Measurements from ENCODE around the gene SH3RF3.

Gene SH3RF3

DNA sequence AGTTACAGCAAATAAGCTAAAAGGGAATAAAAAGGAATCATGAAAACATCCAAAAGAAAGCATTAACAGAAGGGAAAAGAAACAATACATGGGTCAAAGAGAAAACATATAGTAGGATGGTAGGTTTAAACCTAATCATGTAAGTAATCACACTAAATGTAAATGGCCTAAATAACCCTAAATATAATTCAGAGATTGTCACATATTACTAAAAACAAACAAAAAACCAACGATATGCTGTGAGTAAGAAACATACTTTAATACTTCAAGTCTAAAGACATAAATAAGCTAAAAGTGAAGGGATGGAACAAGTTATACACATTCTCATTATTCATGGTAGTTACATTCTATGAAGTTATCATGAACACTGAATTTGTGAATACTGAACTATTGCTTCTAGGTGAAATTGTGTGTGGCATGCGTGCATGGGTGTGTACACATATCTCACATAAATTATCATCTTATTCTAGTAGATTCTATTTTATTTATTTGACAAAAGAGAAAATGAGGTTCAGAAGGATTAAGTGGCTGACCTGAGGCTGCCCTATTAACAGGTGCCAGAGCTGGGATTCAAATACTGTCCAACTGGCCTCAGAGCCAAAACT lies 313.8 kb downstream of the SH3RF3 start:
- Histone ChIP-seq H3K27me3 (ENCODE audit: control insufficient read depth, insufficient read depth, low read length) (no peaks in the 10 kb centered on the region), H3K36me3 (ENCODE audit: control insufficient read depth, insufficient read depth, low read length) (no peaks in the 10 kb centered on the region), H3K4me1 (ENCODE audit: control insufficient read depth, insufficient read depth, low read length) (no peaks in the 10 kb centered on the region), H3K27ac (ENCODE audit: low read length) (no peak overlapping the region), H3K4me3 (ENCODE audit: low read length) (no peak overlapping the region), H3K9me3 (ENCODE audit: control insufficient read depth, insufficient read depth, low read length) (no peaks in the 10 kb centered on the region; the same call in 1 of the 2 replicates)
- DNase-seq (ENCODE audit: low read depth, low spot score), result no peak
- no CpG with 5 or more reads among the region's 2 CpGs for WGBS (ENCODE audit: insufficient coverage, insufficient read length)

DNA sequence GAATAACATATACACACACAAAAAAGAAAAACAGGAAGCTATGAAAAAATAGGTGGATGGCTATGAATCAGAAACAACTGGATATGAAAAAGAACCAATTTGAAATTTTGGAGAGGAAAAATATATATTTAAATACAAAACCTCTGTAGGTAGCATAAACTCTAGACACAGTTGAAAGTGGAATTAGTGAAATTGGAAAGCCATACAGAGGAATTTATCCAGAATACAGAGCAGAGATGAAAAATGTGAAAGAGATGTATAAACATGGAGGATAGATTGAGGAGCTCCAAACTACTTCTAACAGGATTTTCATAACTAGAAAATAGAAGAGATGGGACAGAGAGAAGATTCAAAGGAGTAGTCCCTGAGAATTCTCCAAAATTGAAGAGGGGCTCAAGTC lies 315.9 kb downstream of the SH3RF3 start:
- H3K9me3 ChIP-seq (ENCODE audit: control insufficient read depth, insufficient read depth, low read length), result no peaks in the 10 kb centered on the region; the same call in 1 of the 2 replicates
- no peak for DNase-seq (ENCODE audit: low read depth, low spot score)

DNA sequence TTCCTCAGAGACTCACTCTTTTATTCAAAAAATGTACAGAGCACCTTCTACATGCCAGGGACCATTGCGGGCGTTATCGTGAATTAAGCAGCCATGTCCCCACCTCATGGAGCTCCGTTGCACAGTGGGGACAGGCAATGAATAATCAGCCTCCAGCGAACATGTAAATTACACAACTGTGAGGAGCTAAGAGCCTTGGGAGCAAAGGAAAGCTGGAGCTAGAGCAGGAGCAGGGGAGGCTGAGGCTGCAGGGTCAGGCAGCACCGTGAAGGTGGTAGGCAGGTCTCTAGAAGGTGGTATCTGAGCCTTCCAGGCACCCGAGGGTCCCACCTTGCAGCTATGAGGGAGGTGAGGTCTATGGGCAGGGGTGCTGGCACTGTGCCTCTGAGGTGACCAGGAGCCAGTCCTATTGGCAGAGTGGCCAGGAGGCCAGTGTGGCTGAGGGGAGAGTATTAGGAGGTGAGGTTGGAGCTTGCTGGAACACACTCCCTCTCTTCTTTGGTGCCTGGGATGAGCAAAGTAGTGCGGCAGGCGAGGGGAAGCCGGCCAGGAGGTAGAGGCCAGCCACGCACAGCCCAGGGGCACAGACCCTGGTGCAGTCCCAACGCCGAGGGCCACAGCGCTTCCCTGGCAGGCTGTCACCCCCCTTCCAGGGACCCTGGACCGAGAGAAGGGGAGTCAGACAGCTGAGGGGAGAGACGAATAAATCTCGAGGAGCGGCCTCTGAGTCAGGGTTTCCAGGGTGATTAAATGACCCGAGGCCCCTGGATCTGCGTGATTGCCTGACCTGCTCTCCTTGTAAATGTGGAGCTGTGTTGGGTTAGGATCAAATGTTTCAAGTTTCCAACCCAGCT lies 317.5 kb downstream of the SH3RF3 start:
- Histone ChIP-seq H3K4me3 (ENCODE audit: low read length) (no peak overlapping the region), H3K36me3 (ENCODE audit: control insufficient read depth, insufficient read depth, low read length) (no peaks in the 10 kb centered on the region), H3K4me1 (ENCODE audit: control insufficient read depth, insufficient read depth, low read length) (no peaks in the 10 kb centered on the region), H3K27ac (ENCODE audit: low read length) (no peak overlapping the region), H3K27me3 (ENCODE audit: control insufficient read depth, insufficient read depth, low read length) (no peaks in the 10 kb centered on the region), H3K9me3 (ENCODE audit: control insufficient read depth, insufficient read depth, low read length) (no peaks in the 10 kb centered on the region; the same call in 1 of the 2 replicates)
- DNase-seq (ENCODE audit: low read depth, low spot score), result no peak
- WGBS (ENCODE audit: insufficient coverage, insufficient read length), result no CpG with 5 or more reads among the region's 20 CpGs

More for the DNA sequence above, 315.9 kb downstream of the SH3RF3 start:
- Histone ChIP-seq H3K27me3 (ENCODE audit: control insufficient read depth, insufficient read depth, low read length) (no peaks in the 10 kb centered on the region), H3K4me1 (ENCODE audit: control insufficient read depth, insufficient read depth, low read length) (no peaks in the 10 kb centered on the region), H3K27ac (ENCODE audit: low read length) (no peak overlapping the region), H3K36me3 (ENCODE audit: control insufficient read depth, insufficient read depth, low read length) (no peaks in the 10 kb centered on the region), H3K4me3 (ENCODE audit: low read length) (no peak overlapping the region)

GRCh38 chr2:109447251-109447661 lies 318.3 kb downstream of the SH3RF3 start:
- Histone ChIP-seq H3K27me3 (ENCODE audit: control insufficient read depth, insufficient read depth, low read length) (no peaks in the 10 kb centered on the region), H3K4me3 (ENCODE audit: low read length) (no peak overlapping the region), H3K27ac (ENCODE audit: low read length) (no peak overlapping the region), H3K4me1 (ENCODE audit: control insufficient read depth, insufficient read depth, low read length) (no peaks in the 10 kb centered on the region), H3K9me3 (ENCODE audit: control insufficient read depth, insufficient read depth, low read length) (no peaks in the 10 kb centered on the region; the same call in 1 of the 2 replicates), H3K36me3 (ENCODE audit: control insufficient read depth, insufficient read depth, low read length) (no peaks in the 10 kb centered on the region)
- no peak for DNase-seq (ENCODE audit: low read depth, low spot score)
- no CpG with 5 or more reads among the region's 9 CpGs for WGBS (ENCODE audit: insufficient coverage, insufficient read length)

- WGBS (ENCODE audit: insufficient coverage, insufficient read length), result no CpG with 5 or more reads among the region's 6 CpGs
- Histone ChIP-seq H3K27ac (ENCODE audit: low read length) (no peak overlapping the region), H3K36me3 (ENCODE audit: control insufficient read depth, insufficient read depth, low read length) (no peaks in the 10 kb centered on the region), H3K4me3 (ENCODE audit: low read length) (no peak overlapping the region), H3K4me1 (ENCODE audit: control insufficient read depth, insufficient read depth, low read length) (no peaks in the 10 kb centered on the region), H3K9me3 (ENCODE audit: control insufficient read depth, insufficient read depth, low read length) (no peaks in the 10 kb centered on the region; the same call in 1 of the 2 replicates), H3K27me3 (ENCODE audit: control insufficient read depth, insufficient read depth, low read length) (no peaks in the 10 kb centered on the region)
- DNase-seq (ENCODE audit: low read depth, low spot score), result no peak
Measured at GRCh38 chr2:109447776-109448175, 318.8 kb downstream of the SH3RF3 start.

DNA sequence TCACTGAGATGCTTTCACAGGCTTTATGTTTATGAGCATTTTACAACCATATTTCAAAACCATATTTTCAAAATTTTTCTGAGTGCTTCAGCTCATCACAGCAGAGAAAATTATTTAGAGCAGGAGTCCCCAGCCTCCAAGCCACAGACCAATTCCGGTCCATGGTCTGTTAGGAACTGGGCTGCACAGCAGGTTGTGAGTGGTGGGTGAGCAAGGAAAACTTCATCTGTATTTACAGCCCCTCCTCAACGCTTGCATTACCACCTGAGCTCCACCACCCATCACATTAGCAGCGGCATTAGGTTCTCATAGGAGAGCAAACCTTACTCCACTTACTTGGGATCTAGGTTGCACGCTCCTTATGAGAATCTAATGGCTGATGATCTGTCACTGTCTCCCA lies 319.2 kb downstream of the SH3RF3 start:
- no peak for DNase-seq (ENCODE audit: low read depth, low spot score)
- H3K9me3 ChIP-seq (ENCODE audit: control insufficient read depth, insufficient read depth, low read length), result no peaks in the 10 kb centered on the region
- no peaks in the 10 kb centered on the region for H3K4me1 ChIP-seq (ENCODE audit: control insufficient read depth, insufficient read depth, low read length)
- H3K27ac ChIP-seq (ENCODE audit: low read length), result no peak overlapping the region
- no peak overlapping the region for H3K4me3 ChIP-seq (ENCODE audit: low read length)
- WGBS (ENCODE audit: insufficient coverage, insufficient read length), result no CpG with 5 or more reads among the region's 4 CpGs
- no peaks in the 10 kb centered on the region for H3K27me3 ChIP-seq (ENCODE audit: control insufficient read depth, insufficient read depth, low read length)
- H3K36me3 ChIP-seq (ENCODE audit: control insufficient read depth, insufficient read depth, low read length), result no peaks in the 10 kb centered on the region

DNA sequence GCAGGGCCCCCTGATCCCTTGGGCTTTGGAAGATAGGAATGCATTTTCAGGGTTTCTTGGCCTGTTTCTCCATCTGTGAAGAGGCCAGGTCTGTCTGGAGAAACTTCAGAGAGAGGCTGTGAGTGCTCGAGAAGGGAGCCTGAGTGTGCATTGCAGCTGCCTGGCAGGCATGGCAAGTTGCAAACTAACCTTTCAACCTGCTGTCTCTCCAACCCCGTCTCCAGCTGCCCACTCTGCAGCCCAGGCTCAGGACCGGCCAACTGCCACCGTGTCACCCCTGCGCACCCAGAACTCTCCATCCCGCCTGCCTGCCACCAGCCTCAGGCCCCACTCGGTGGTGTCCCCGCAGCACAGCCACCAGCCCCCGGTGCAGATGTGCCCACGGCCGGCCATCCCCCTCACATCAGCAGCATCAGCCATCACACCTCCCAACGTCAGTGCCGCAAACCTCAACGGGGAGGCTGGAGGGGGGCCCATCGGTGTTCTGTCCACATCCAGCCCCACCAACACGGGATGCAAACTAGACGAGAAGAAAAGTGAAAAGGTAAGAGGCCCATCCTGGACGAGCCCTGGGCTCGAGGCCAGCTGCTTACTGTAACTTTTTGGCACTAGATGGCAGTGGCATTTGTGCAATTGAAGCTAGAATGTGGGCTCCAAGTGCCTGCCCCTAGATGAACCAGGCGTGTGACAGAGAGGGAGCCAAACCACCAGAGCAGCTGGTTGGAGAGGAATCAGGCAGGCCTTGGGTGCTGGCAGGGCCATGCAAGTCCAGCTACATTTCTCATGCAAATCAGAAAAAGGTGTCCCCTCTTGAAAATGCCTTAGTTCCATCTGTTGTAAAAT lies 320.2 kb downstream of the SH3RF3 start:
- Histone ChIP-seq H3K27ac (ENCODE audit: low read length) (no peak overlapping the region), H3K4me3 (ENCODE audit: low read length) (no peak overlapping the region), H3K36me3 (ENCODE audit: control insufficient read depth, insufficient read depth, low read length) (no peaks in the 10 kb centered on the region), H3K4me1 (ENCODE audit: control insufficient read depth, insufficient read depth, low read length) (no peaks in the 10 kb centered on the region), H3K27me3 (ENCODE audit: control insufficient read depth, insufficient read depth, low read length) (no peaks in the 10 kb centered on the region), H3K9me3 (ENCODE audit: control insufficient read depth, insufficient read depth, low read length) (no peaks in the 10 kb centered on the region)
- DNase-seq (ENCODE audit: low read depth, low spot score), result no peak
- WGBS (ENCODE audit: insufficient coverage, insufficient read length), result no CpG with 5 or more reads among the region's 20 CpGs

DNA sequence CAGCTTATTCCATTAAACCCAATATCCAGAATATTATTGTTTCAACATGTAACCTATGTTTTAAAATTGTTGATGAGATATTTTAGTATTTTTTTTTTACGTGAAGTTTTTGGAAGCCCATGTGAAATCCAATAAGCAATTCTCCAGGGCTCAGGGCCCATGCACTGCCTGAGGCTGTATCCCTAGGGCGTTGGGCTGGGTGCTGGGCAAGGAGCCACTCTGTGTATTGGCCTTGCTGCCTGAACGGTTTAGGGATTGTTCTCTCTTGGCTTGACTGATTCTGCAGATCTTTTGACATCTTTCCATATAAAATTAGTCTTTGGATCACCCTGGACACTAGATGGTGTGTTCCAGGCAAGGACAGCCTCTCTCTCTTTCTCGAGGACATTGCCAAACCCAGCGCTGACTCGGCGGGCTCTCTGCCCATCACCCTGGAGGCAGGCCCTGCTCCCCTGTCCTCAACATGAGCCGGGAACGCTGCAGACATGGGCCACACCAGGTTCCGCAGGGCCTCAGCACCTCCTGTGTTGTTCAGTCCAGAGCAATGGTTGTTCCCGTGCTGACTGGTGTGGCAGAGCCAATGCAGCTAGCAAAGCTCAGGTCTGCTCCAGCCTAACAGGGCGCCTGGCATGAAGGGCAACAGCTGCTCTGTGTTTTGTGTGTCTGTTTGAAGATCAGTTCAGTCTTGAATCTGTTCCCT lies 321.7 kb downstream of the SH3RF3 start:
- no peaks in the 10 kb centered on the region for H3K27me3 ChIP-seq (ENCODE audit: control insufficient read depth, insufficient read depth, low read length)
- DNase-seq (ENCODE audit: low read depth, low spot score), result no peak
- no peaks in the 10 kb centered on the region for H3K9me3 ChIP-seq (ENCODE audit: control insufficient read depth, insufficient read depth, low read length)
- WGBS (ENCODE audit: insufficient coverage, insufficient read length), result no CpG with 5 or more reads among the region's 12 CpGs
- no peaks in the 10 kb centered on the region for H3K4me1 ChIP-seq (ENCODE audit: control insufficient read depth, insufficient read depth, low read length)
- H3K27ac ChIP-seq (ENCODE audit: low read length), result no peak overlapping the region
- no peak overlapping the region for H3K4me3 ChIP-seq (ENCODE audit: low read length)
- H3K36me3 ChIP-seq (ENCODE audit: control insufficient read depth, insufficient read depth, low read length), result no peaks in the 10 kb centered on the region

DNA sequence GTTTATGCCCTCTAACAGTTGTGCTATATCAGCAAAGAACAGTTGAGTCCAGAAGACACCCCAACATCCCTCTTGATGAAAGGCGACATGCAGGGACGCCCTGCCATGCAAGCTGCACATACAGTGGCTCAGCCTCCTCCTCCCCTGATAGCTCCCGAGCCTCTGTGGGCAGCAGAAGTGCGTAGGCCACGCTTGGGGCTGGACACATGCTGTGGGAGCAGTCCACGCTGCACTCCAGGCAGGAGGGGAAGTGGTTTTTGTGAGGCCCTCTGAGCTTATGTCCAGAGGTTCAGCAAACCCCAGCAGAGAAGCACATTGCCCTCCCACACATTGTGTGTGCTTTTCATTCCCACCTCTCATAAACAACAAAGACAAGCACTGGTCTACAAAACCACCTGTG lies 322.7 kb downstream of the SH3RF3 start:
- Histone ChIP-seq H3K27ac (ENCODE audit: low read length) (no peak overlapping the region), H3K4me1 (ENCODE audit: control insufficient read depth, insufficient read depth, low read length) (no peaks in the 10 kb centered on the region), H3K36me3 (ENCODE audit: control insufficient read depth, insufficient read depth, low read length) (no peaks in the 10 kb centered on the region), H3K9me3 (ENCODE audit: control insufficient read depth, insufficient read depth, low read length) (no peaks in the 10 kb centered on the region), H3K4me3 (ENCODE audit: low read length) (no peak overlapping the region), H3K27me3 (ENCODE audit: control insufficient read depth, insufficient read depth, low read length) (no peaks in the 10 kb centered on the region)
- no CpG with 5 or more reads among the region's 6 CpGs for WGBS (ENCODE audit: insufficient coverage, insufficient read length)
- no peak for DNase-seq (ENCODE audit: low read depth, low spot score)

All from iPS DF 6.9 (cell line).